Suppressor macrophage (primary cell): Measurements from ENCODE around the gene VDAC2.

ENCODE experiments used
- DNase-seq, 4 experiments: peaks; one replicate each; pipeline ENCODE4 v3.0.0-alpha.2; 2020 to 2022

Gene VDAC2

DNA sequence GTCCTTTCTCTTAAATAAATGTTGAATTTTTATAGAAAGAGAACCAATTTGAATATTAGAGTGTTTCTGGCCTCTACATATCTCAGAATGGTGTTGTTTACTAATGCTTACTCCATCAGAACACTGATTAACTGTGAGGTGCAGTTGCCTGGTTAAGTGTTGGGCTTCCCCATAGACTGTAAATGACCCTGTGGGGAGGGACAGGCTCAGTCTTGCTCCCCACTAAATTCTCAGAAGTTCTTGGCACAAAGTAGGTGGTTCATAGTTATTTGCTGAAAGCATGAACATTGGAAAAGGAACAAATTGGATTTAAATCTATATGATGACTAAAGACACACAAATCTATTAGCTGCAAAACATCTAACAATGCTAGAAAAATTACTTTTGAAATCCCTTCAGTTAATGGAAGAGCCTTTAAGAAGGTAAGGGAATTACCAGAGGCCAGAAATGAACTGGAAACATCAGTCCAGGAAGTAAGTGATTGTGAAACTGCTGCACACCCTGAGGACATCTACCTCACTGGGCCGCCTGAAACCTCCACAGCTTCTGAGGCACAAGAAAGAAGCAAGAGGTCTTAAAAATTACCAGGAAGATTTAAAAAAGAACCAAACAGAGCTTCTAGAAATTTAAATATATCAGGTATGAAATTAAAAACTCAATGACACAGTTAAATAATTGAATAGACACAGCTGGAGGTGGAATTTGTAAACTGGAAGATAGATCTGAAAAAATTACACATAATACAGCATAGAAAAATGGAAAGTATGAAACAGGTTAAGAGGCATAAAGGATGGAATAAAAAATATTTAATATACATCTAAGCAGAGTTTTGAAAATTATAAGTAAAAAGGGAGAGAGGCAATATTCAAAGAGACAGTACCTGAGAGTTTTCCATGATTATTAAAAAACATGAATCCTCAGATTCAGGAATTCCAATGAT is 43.0 kb downstream of the VDAC2 start:
- DNase-seq: no peak

DNA sequence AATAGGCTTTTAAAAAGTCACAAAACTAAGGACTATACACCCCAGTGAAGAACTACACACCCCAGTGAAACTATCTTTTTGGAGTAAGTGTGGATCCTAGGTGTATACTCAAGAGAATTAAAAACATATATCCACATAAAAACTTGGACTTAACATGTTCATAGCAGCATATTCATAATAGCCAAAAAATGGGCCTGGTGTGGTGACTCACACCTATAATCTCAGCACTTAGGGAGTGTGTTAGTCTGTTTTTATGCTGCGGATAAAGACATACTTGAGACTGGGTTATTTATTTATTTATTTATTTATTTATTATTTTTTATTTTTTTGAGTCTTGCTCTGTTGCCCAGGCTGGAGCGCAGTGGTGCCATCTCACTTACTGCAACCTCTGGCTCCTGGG is 44.1 kb downstream of the VDAC2 start:
- no peak for DNase-seq

DNA sequence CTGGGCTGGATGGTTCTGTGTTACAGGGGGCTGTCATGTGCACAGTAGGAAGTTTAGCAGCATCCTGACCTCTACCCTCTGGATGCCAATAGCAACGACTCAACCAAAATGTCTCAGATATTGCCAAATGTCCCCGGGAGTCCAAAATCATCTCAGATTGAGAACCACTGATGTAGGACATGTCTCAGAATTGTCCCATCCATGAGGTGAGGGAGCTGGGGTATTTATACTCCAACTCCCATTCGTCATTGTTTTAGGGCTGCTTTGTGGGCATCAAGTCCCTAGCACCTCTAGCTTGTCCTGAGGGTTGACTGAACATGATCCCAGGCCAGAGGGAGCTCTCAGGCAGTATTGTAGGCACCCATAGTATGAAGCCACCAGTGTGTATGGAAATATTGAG is 50.4 kb downstream of the VDAC2 start:
- DNase-seq: no peak

DNA sequence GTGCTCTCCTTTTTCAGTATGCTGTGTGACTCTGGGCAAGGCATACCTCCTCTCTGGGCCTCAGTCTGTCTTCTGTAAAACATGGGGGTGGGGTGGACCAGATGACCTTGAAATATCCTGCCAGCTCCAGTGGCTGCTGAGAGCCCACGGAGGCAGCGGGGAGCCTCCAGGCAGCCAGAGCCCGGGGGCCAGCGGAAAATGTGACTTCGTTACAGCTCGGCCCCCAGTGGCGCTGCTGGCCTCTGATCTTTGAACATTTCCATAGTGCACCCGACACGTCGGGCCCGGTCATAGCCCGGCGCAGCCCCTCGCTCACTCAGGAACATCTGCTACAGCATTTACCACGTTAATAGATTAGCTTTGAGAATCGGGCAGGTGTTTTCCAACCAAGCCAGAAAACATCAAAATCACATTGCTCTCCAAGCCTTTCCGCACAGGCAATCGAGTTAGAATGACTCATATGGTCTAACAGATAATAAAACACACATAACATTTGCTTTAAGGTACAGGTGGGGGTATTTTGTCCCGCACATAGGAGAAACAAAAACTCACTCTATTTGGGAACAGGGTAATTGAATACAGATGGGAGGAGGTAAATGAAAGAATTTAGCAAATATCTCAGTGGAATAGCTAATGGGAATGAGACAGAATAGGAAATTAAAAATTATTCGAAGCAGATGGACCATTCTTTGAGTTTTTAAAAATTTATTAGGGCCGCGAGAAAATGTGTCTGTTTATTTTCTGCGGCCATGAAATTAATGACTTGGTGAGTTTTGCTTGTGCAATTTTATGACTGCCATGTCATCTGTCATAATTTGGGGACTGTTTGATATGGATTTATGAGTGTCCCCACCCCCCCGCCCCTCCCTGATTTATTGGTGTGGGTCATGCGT is 51.5 kb downstream of the VDAC2 start:
- no peak for DNase-seq

DNA sequence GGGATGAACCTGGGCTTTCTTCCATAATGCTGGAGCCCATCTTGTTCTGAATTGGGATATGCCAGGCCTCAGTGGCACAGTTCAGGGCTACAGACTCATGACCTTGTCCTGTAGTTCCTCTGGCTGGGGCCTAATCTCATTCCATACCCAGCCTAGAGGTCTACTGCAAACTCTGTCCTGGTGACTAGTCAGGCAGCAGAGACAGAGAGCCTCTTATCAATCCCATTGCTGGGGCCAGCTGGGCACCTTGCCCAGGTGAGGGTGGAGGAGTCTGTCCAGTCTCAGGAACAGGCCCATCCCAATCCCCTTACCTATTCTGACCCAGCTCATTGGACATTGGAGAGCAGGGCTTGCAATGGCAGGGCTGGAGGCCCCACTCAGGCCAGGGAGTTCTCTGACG is 53.2 kb downstream of the VDAC2 start:
- DNase-seq: no peak

DNA sequence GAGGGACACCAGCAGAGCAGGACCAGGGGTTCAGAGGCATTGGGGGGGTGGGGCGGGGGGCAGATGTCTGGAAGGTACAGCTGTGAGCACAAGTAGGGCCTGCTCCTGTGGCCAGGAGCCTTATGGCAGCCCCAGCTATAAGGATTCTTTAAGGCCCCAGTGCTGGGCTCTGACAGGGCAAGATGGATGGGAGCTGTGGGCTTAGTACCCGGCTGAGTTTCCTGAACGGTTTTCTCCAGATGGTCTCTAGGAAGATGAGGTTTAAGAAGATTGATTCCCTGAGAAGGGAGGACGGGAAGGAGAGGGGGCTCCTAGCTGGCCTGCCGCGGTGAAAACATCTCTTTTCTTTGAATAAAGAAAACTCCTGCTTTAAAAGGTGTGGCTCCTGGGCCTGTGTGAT is 55.3 kb downstream of the VDAC2 start:
- no peak for DNase-seq

DNA sequence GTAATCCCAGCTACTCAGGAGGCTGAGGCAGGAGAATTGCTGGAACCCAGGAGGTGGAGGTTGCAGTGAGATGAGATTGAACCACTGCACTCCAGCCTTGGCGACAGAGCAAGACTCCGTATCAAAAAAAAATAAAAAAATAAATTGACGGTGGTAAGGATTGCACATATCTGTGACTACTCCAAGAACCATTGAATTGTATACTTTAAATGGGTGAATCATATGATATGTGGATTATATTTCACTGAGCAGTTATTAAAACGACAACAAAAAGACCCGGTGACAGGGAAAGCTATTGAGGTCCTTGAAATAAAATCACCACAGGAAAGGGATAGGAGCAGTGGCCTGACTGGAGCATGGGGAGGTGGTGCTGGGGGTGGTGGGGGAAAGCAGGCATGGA is 56.3 kb downstream of the VDAC2 start:
- DNase-seq: no peak

DNA sequence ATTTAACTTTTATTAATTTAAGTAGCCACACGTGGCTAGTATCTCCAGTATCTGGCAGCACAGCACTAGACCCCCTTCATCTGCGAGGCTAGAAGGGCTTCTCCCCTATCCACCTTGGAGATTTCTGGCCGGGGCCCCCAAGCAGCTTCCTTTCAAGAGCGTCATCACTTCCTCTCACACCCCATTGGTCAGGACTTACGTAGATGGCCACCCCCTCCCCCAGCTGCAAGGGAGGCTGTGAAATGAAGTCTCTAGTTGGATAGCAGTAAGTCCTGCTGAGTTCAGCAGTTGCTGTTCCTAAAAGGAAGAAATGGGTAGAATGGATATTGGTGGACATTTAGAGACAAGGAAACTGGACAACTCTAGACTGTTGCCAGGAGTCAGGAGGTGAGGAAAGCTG is 59.0 kb downstream of the VDAC2 start:
- DNase-seq: peak in 3 of 4 experiments; percentile 13 to 43 (median 26)

DNA sequence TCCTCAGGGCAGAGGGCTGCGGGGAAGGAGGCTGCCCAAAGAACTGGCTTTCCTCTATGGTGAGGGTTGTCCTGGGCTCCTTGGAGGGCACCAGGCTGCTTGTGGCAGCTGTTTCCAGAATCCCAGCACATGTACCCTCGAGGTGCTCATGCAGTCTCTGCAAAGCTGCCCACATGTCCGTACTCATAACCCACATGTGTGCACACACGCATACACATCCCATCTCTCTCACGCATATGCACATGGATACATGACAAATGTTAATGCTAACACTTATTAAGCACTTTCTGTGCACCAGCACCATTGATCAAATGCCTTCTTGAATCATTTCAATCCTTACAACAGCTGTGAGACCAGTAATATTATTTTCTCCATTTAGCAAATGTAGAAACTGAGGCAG is 61.5 kb downstream of the VDAC2 start:
- no peak for DNase-seq

DNA sequence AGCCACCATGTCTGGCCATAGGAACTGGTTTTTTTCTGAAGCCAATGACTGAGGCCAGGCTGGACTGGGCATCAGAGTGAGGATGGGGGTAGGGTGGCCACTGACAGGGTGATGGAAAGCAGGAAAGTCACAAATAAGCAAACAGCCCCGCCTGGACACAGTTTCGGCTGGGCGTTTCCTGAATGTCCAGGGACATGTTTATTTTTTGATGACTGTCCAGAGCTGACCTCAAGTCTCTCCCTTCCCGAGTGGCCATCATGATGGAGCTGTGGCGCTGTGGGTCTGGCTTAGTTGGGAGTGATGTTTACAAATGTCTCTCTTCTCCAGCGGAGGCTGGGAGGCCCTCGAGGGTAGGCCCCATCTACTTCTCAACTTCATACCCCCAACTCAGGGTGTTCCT is 62.3 kb downstream of the VDAC2 start:
- no peak for DNase-seq

DNA sequence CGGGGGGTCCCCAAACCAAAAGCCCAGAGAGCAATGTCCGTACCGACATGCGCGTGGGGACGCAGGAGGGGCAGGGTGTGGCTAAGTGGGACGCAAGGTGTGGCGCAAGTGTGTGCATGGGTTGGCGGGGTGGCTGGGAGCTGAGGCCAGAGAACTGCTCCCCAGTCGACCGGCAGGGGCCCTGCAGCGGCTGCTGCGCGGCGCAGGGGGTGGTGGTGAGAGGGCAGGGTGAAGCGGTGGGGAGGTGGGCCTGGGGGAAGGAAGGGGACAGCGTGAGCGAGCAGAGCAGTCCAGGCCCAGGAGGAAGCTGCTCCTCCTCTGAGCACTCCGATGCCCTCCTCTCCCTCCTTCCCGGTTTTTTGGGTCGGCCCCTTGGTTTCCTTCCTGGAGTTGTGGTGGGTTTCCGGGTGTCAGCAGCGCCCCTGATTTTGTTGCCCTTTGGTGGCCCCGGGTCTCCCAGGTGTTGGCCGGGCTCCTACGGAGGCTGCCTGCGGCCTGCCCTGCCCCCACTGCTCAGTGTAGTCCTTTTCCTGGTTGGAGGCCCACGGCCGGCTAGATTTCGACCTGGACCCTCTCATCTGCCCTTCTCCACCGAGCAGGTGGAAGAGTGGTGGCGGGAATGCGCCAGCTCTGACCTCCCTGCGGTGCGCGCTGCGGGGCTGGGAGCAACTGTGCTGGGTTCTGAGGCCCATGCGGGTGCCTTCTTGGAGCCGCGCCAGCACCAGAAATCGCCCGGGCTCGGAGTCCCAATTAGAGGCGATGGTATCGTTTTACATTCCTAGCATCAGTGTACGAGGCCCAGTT is 65.7 kb downstream of the VDAC2 start:
- peak in 1 of 4 experiments; percentile 24 for DNase-seq

DNA sequence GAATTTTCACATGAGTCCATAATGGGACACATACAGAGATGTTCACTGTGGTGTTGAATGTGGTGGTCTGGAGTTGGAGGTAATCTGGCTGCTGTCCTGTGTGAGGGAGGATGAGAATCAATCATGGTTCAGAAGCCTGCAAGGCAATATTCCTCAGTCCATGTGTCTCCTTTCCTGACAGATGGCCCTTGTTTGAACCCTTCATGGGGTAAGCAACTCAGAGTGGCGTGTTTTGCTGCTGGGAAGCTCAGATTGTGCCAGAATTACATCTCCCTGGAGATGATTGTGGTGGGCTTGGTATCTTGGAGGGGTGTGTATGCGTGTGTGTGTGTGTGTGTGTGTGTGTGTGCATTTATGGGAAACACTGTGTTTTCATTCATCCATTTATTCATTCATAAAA is 69.6 kb downstream of the VDAC2 start:
- no peak for DNase-seq
